NCI-H128 (cell line): ENCODE data around the gene SELENON.

Experiments used
- DNase-seq: peaks from one replicate; lab custom pipeline; 2025; ENCODE audit not compliant: unreplicated experiment; lab: John Stamatoyannopoulos, UW

Gene SELENON

DNA sequence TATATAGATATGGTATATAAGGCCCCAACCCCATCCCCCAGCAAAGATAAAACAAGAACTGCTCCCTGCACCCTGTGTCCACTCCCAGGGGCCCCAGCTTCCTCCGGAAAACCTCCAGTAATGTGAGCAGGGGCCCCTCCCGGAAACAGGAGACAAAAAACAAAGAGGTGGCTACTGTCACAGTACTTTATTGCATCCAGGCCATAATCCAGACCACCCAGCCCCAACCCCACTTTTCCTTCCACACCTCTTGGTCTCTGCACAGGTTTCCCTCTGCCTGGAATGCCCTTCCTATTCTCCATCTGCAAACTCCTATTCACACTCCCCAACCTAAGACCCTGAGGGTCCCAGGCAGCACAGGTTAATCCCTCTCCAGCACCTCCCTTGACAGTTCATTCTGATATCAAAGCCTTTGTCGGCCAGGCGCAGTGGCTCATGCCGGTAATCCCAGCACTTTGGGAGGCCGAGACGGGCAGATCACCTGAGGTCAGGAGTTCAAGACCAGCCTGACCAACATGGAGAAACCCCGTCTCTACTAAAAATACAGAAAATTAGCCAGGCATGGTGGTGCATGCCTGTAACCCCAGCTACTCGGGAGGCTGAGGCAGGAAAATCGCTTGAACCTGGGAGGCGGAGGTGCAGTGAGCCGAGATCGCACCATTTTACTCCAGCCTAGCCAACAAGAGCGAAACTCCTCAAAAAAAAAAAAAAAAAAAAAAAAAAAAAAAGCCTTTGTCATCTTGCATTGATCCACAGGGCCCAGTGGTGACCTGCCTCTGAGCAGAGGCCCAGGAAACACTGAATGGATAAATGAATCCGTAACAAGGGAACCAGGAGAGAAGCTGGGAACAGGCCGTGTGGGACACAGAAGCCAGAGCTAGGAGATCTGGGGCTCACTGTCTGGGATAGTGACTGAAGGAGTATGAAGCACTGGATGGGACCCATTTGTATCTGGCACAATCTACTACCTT is 61.6 kb downstream of the SELENON start:
- no peak for DNase-seq

DNA sequence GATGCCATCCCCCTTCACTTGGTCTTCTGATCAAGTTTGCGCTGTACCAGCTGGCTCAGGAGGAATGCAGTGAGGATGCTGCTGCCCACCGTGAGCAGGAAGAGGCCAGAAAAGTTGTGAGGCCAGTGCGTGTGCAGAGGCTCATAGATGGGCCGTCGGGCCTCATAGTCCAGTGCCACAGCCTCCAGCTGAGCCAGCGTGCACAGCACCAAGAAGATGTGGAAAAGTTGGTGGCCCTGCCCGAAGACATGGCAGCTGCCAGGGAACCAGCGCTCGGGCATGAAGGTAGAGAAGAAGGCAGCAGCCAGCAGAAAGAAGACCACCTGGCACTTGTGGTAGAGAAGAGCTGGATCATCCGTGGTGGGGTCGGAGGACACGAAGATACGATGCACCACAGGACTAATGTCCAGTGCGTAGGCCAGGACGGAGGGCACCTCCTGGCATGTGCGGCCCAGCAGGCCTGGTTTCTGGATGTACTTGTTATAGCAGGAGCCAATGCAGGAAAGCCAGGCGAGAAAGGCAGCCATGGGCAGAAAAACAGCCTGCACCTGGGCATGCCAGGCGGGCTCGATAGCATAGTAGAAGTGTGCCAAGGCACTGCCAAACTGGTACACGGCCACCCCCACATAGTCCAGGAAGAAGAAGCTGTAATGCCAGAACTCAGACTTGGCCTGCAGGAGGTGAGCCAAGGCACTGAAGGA is 62.9 kb downstream of the SELENON start:
- DNase-seq: no peak

DNA sequence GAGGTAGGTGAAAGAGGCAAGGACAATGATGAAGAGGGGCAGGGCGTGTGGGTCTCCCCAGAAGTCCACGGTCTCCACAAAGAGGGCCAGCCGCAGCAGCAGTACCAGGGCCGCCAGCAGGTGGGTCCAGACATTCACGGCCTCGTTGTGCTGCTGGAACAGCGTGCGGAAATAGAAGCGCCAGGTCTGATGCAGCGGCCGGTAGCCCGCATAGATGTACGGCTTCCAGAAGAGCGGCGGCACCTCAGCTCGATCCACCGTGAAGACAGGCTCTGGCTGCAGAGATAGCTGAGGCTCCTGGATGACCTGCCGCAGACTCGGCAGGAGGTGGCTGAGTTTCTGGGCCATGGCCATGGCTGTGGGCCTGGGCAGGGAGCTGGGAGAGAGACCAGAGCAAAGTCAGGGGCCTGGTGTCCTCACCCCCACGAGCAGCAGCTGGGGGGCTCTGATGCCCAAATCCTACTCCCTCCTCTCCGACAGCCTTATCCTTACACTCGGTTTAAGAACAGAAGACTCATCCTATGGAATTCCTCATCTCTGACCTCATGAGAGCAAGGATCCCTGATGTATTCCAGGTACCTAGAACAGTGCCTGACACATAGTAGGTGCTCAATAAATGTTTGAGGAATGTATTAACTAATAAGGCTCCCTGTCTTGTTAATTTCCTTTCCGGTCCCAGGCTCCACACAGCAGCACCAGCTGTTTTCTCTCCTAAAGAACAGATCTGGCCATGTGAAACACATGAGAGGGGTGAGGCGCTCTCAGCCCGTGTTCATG is 63.7 kb downstream of the SELENON start:
- no peak for DNase-seq

DNA sequence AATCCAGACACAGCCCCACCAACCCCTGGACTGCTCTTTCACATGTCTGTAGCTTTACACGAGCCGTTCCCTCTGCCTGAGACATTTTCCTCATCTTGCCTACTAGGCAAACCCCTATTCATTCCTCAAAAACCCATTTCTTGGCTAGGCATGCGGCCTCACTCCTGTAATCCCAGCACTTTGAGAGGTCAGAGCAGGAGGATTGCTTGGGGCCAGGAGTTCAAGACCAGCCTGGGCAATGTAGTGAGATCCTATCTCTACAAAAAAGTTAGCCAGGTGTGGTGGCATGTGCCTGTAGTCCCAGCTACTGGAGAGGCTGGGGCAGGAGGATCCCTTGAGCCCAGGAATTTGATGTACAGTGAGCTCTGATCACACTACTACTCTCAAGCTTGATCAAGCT is 64.4 kb downstream of the SELENON start:
- DNase-seq: no peak

DNA sequence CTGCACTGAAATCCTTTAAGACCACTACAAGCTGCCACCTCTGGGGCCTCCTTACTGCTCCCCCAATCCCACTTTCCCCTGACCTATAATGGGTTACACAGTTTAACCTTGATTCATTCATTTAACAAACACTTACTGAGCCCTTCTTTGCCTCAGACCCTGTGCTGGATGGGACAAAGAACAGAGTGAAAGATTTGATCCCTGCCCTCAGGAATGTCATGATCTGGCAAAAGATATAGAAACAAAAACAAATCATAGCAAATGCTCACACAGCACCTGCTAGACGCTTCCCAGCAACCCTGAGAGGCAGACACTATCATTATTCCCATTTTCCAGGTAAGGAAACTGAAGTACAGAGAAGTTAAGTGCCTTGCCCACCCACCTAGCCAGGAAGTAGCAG is 66.3 kb downstream of the SELENON start:
- no peak for DNase-seq

DNA sequence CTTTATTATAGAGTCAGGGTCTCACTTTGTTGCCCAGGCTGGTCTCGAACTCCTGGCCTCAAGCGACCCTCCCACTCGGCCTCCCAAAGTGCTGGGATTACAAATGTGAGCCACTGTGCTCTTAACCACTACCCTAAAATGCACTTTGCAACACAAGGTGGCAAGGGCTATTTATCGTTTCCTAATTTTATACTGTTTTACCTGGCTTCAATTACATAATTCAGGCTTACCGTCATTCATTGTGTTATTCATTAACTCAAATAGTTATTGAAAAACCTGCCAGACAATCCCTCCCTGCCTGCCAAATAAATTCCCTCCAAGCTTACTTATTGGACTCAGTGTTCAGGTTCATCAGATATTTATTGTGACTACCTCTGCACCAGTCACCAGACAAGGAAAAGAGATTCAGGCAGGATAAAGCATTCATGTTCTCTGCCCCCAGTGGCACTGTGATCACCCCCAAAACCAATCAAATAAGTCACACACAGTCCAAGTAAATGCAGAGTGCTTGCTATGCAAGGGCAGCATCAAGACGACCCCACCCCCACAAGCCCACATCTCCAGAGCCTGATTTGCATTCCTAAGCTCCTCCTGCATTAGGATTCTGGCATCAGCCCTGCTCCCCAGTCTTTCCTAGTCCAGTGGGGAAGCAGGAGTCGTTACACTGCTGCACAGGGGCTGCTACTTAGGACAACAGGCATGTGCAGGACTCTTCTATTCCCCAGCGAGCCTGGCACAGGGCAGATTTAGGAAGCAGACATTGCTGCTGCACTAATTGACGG is 67.4 kb downstream of the SELENON start:
- DNase-seq: no peak
